Ishikawa (cell line): ENCODE results near the gene KATNB1.

ENCODE experiments used
- CEBPB ChIP-seq: IDR thresholded peaks from 2 replicates; pipeline ENCODE4 v1.6.1; 2012
- CREB1 ChIP-seq: IDR thresholded peaks from 2 replicates; pipeline ENCODE4 v1.6.1; 2012; ENCODE audit warnings: low read depth
- EGR1 ChIP-seq: IDR thresholded peaks from 2 replicates; pipeline ENCODE4 v1.6.1; 2012
- EP300 ChIP-seq: IDR thresholded peaks from 2 replicates; pipeline ENCODE4 v1.6.1; 2012; ENCODE audit warnings: borderline replicate concordance
- FOXM1 ChIP-seq: IDR thresholded peaks from 2 replicates; pipeline ENCODE4 v1.6.1; 2012; ENCODE audit warnings: low read depth, borderline replicate concordance
- MAX ChIP-seq: IDR thresholded peaks from 2 replicates; pipeline ENCODE4 v1.6.1; 2012
- NFIC ChIP-seq: IDR thresholded peaks from 2 replicates; pipeline ENCODE4 v1.6.1; 2012
- RAD21 ChIP-seq: IDR thresholded peaks from 2 replicates; pipeline ENCODE4 v1.6.1; 2012; ENCODE audit warnings: low read depth
- REST ChIP-seq: IDR thresholded peaks from 2 replicates; pipeline ENCODE4 v1.6.1; 2012; ENCODE audit warnings: low read depth, mild to moderate bottlenecking
- TAF1 ChIP-seq: IDR thresholded peaks from 2 replicates; pipeline ENCODE4 v1.6.1; 2012; ENCODE audit warnings: low read depth, mild to moderate bottlenecking
- TCF12 ChIP-seq: IDR thresholded peaks from 2 replicates; pipeline ENCODE4 v1.6.1; 2012; ENCODE audit warnings: low read depth
- TEAD4 ChIP-seq: IDR thresholded peaks from 2 replicates; pipeline ENCODE4 v1.6.1; 2012
- USF1 ChIP-seq: IDR thresholded peaks from 2 replicates; pipeline ENCODE4 v1.6.1; 2012
- YY1 ChIP-seq: IDR thresholded peaks from 2 replicates; pipeline ENCODE4 v1.6.1; 2012; ENCODE audit warnings: low read depth
- ZBTB7A ChIP-seq: IDR thresholded peaks from 2 replicates; pipeline ENCODE4 v1.6.1; 2012; ENCODE audit warnings: low read depth

The KATNB1 gene

GRCh38 chr16:57740423-57741071 lies 5.0 kb downstream of the KATNB1 start:
- no peak for TF ChIP-seq REST
- TF ChIP-seq USF1 = no peak
- TF ChIP-seq CEBPB = no peak
- TF ChIP-seq RAD21 = no peak
- TF ChIP-seq NFIC = no peak
- TF ChIP-seq TEAD4 = no peak
- no peak for TF ChIP-seq EGR1
- TF ChIP-seq FOXM1 = no peak
- no peak for TF ChIP-seq TAF1
- TF ChIP-seq CREB1 = no peak

GRCh38 chr16:57741660-57742191 lies 6.2 kb downstream of the KATNB1 start:
- TF ChIP-seq TEAD4 = no peak

GRCh38 chr16:57742543-57742942 lies 7.0 kb downstream of the KATNB1 start:
- TF ChIP-seq FOXM1 (no peak), CEBPB (no peak), REST (no peak), EP300 (no peak), ZBTB7A (no peak), TCF12 (no peak), YY1 (no peak), EGR1 (no peak), NFIC (no peak)

- no peak for TF ChIP-seq REST
- TF ChIP-seq CEBPB = no peak
- no peak for TF ChIP-seq MAX
- TF ChIP-seq CREB1 = no peak
- TF ChIP-seq RAD21 = no peak
- no peak for TF ChIP-seq NFIC
- no peak for TF ChIP-seq TEAD4
- TF ChIP-seq EP300 = no peak
- no peak for TF ChIP-seq EGR1
- TF ChIP-seq ZBTB7A = no peak
Observed at GRCh38 chr16:57743458-57743857, 7.9 kb downstream of the KATNB1 start.

GRCh38 chr16:57743886-57744641 lies 8.5 kb downstream of the KATNB1 start:
- TF ChIP-seq ZBTB7A (no peak), CREB1 (no peak), FOXM1 (no peak), TEAD4 (no peak), EP300 (no peak), CEBPB (no peak), EGR1 (no peak), NFIC (no peak), TCF12 (no peak), YY1 (no peak), MAX (no peak), USF1 (no peak), TAF1 (no peak), REST (no peak), RAD21 (no peak)
